ENCODE data around the gene DLG2.

DNA sequence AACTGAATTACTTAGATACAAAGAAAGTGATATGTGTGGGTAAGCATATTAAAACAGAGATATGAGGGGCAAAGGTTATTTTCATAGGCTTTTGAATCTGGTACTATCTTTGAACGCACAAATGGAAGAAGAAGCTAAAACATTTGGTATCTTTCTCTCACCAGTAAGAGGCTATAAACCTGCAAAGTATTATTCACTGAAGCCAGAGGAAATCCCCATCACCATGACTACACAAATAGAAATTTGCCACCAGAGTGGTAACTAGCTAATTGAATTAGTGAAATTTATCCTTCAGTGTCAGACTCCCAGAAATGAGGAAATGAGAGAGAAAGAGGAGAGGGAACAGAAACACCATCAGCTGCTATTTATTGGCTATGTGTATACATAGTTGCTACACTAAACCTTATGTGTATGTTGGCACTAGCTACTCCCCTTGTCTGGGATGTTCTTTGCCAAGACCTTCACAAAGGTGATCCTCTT, 503.4 kb downstream of the DLG2 start:
- TF ChIP-seq MXI1 (IDR thresholded peaks at IDR 0.05; ENCODE audit: borderline replicate concordance, low read depth, low read length) (no peak), CEBPB (IDR thresholded peaks at IDR 0.05; ENCODE audit: low read depth, low read length) (no peak), SMC3 (IDR thresholded peaks at IDR 0.05; ENCODE audit: low read depth, low read length) (no peak), CHD1 (IDR thresholded peaks at IDR 0.05; ENCODE audit: low read depth, low read length) (no peak), FOS (IDR thresholded peaks at IDR 0.05; ENCODE audit: low read depth, low read length) (no peak)
- TF ChIP-seq, protein P1, sequence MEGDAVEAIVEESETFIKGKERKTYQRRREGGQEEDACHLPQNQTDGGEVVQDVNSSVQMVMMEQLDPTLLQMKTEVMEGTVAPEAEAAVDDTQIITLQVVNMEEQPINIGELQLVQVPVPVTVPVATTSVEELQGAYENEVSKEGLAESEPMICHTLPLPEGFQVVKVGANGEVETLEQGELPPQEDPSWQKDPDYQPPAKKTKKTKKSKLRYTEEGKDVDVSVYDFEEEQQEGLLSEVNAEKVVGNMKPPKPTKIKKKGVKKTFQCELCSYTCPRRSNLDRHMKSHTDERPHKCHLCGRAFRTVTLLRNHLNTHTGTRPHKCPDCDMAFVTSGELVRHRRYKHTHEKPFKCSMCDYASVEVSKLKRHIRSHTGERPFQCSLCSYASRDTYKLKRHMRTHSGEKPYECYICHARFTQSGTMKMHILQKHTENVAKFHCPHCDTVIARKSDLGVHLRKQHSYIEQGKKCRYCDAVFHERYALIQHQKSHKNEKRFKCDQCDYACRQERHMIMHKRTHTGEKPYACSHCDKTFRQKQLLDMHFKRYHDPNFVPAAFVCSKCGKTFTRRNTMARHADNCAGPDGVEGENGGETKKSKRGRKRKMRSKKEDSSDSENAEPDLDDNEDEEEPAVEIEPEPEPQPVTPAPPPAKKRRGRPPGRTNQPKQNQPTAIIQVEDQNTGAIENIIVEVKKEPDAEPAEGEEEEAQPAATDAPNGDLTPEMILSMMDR (conservative IDR thresholded peaks at IDR 0.05; ENCODE audit: low read depth, low read length), result no peak
- TF ChIP-seq, protein P2, sequence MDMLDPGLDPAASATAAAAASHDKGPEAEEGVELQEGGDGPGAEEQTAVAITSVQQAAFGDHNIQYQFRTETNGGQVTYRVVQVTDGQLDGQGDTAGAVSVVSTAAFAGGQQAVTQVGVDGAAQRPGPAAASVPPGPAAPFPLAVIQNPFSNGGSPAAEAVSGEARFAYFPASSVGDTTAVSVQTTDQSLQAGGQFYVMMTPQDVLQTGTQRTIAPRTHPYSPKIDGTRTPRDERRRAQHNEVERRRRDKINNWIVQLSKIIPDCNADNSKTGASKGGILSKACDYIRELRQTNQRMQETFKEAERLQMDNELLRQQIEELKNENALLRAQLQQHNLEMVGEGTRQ (IDR thresholded peaks at IDR 0.05; ENCODE audit: low read depth, low read length), result no peak

Measured in IMR-90 (cell line).